OCI-LY3 (cell line): ENCODE results near the gene PDGFA.

ENCODE experiments used
- H2AFZ ChIP-seq: fragments of 200-600, 300-600 bp; shearing (Covaris generic); 2 replicates; pipeline ENCODE4 v1.6.0; 2014; ENCODE audit warnings: antibody characterized with exemption, low read depth, low read length
- H3K27ac ChIP-seq: fragments of 200-600, 300-600 bp; sonication (generic); 2 replicates; pipeline ENCODE4 v1.5.1; 2014; ENCODE audit warnings: mild to moderate bottlenecking, low read length, moderate library complexity, mixed read lengths
- H3K27me3 ChIP-seq: fragments of 200-600, 300-600 bp; sonication (generic); 2 replicates; pipeline ENCODE4 v1.6.1; 2014; ENCODE audit warnings: low read depth, low read length, mixed read lengths
- H3K36me3 ChIP-seq: fragments of 200-600, 300-600 bp; sonication (generic); replicated peaks from 2 replicates; pipeline ENCODE3; 2014; ENCODE audit warnings: low read depth, low read length, mixed read lengths
- H3K4me1 ChIP-seq: fragments of 300-600, 200-600 bp; sonication (generic); 2 replicates; pipeline ENCODE4 v1.6.1; 2014; ENCODE audit warnings: low read length, mixed read lengths
- H3K4me2 ChIP-seq: fragments of 200-600, 300-600 bp; sonication (generic); 2 replicates; pipeline ENCODE4 v1.6.1; 2014; ENCODE audit warnings: low read length, mixed read lengths
- H3K4me3 ChIP-seq: fragments of 300-600, 200-600 bp; sonication (generic); 2 replicates; pipeline ENCODE4 v1.5.1; 2014; ENCODE audit warnings: antibody characterized with exemption, mild to moderate bottlenecking, low read length, moderate library complexity
- H3K79me2 ChIP-seq: fragments of 300-600, 200-600 bp; shearing (Covaris generic); 2 replicates; pipeline ENCODE4 v1.6.1; 2014; ENCODE audit warnings: mild to moderate bottlenecking, low read length, mixed read lengths
- H3K9ac ChIP-seq: fragments of 300-600, 200-600 bp; shearing (Covaris generic); 2 replicates; pipeline ENCODE4 v1.6.0; 2014; ENCODE audit warnings: mild to moderate bottlenecking, low read length, moderate library complexity
- H3K9me3 ChIP-seq: fragments of 200-600, 300-600 bp; shearing (Covaris generic); 2 replicates; pipeline ENCODE4 v1.6.1; 2014; ENCODE audit warnings: low read length, mixed read lengths; ENCODE audit not compliant: insufficient read depth
- H4K20me1 ChIP-seq: fragments of 200-600, 300-600 bp; sonication (generic); 2 replicates; pipeline ENCODE4 v1.6.1; 2016; ENCODE audit warnings: low read length, mixed read lengths; ENCODE audit not compliant: insufficient read depth
- CTCF ChIP-seq: fragments of 200-600, 300-600 bp; sonication (generic); IDR thresholded peaks from 2 replicates; pipeline ENCODE4 v1.5.1; 2014; ENCODE audit warnings: antibody characterized with exemption, low read length, low read depth
- EZH2phosphoT487 ChIP-seq: fragments of 200-600 bp; shearing (Covaris generic); IDR thresholded peaks from 2 replicates; pipeline ENCODE4 v1.6.1; 2018; ENCODE audit warnings: antibody characterized with exemption, mixed run types, low read depth

PDGFA gene

GRCh38 chr7:540579-540978 lies 20.9 kb upstream of the PDGFA start:
- H4K20me1 ChIP-seq = no peaks in the 10 kb centered on the region
- H3K9ac ChIP-seq = no peak overlapping the region
- no peaks in the 10 kb centered on the region for H3K36me3 ChIP-seq
- TF ChIP-seq EZH2phosphoT487 (no peak), CTCF (no peak)
- H2AFZ ChIP-seq = no peak overlapping the region
- no peaks in the 10 kb centered on the region for H3K27me3 ChIP-seq
- no peak overlapping the region for H3K4me2 ChIP-seq
- no peaks in the 10 kb centered on the region for H3K4me1 ChIP-seq
- H3K27ac ChIP-seq = no peak overlapping the region
- no peaks in the 10 kb centered on the region for H3K79me2 ChIP-seq
- no peaks in the 10 kb centered on the region for H3K9me3 ChIP-seq
- no peak overlapping the region for H3K4me3 ChIP-seq

GRCh38 chr7:539731-540411 lies 20.2 kb upstream of the PDGFA start:
- H3K9me3 ChIP-seq = no peaks in the 10 kb centered on the region
- no peaks in the 10 kb centered on the region for H4K20me1 ChIP-seq
- no peak overlapping the region for H3K4me2 ChIP-seq
- no peaks in the 10 kb centered on the region for H3K36me3 ChIP-seq
- TF ChIP-seq EZH2phosphoT487 = no peak
- TF ChIP-seq CTCF = no peak
- no peak overlapping the region for H3K9ac ChIP-seq
- no peak overlapping the region for H3K4me3 ChIP-seq
- H3K27ac ChIP-seq = no peak overlapping the region
- no peak overlapping the region for H2AFZ ChIP-seq
- H3K27me3 ChIP-seq = no peaks in the 10 kb centered on the region
- no peaks in the 10 kb centered on the region for H3K4me1 ChIP-seq
- no peaks in the 10 kb centered on the region for H3K79me2 ChIP-seq

GRCh38 chr7:538764-539685 lies 19.4 kb upstream of the PDGFA start:
- Histone ChIP-seq H3K36me3 (no peaks in the 10 kb centered on the region), H3K9me3 (no peaks in the 10 kb centered on the region), H2AFZ (no peak overlapping the region), H3K4me1 (no peaks in the 10 kb centered on the region), H3K27ac (no peak overlapping the region), H3K4me2 (no peak overlapping the region), H3K27me3 (no peaks in the 10 kb centered on the region), H3K79me2 (no peaks in the 10 kb centered on the region), H3K4me3 (no peak overlapping the region), H3K9ac (no peak overlapping the region), H4K20me1 (no peaks in the 10 kb centered on the region)
- no peak for TF ChIP-seq CTCF
- no peak for TF ChIP-seq EZH2phosphoT487

- H3K9me3 ChIP-seq = no peaks in the 10 kb centered on the region
- H4K20me1 ChIP-seq = no peaks in the 10 kb centered on the region
- no peaks in the 10 kb centered on the region for H3K4me1 ChIP-seq
- no peak overlapping the region for H3K4me3 ChIP-seq
- TF ChIP-seq EZH2phosphoT487 = no peak
- TF ChIP-seq CTCF = no peak
- H3K36me3 ChIP-seq = no peaks in the 10 kb centered on the region
- no peaks in the 10 kb centered on the region for H3K79me2 ChIP-seq
- H3K9ac ChIP-seq = no peak overlapping the region
- no peaks in the 10 kb centered on the region for H3K27me3 ChIP-seq
- no peak overlapping the region for H2AFZ ChIP-seq
- no peak overlapping the region for H3K27ac ChIP-seq
- no peak overlapping the region for H3K4me2 ChIP-seq
Observed at GRCh38 chr7:537911-538634, 18.4 kb upstream of the PDGFA start.
